ENCODE results near the gene PLCG2.

PLCG2 gene

DNA sequence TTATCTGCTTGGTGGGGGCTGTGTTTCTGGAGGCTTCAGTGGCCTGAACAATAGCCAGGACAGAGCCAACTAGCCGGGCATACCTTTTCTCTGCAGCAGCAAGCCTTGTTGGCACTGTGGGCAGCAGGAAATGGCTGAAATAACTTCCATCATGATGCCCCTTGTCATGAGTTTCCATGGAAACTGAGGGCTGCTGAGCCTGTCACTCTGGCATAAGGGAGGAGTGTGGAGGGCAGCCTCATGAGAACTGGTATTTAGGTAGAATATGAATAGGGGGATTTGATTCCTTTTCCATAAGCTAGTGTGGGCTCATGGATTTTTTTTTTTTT is 39.4 kb downstream of the PLCG2 start:
- TF ChIP-seq ZC3H10 (CRISPR knock-in tag; IDR thresholded peaks at IDR 0.05), result no peak
- TF ChIP-seq CSDC2 (CRISPR knock-in tag; IDR thresholded peaks at IDR 0.05), result no peak
- no peak for TF ChIP-seq ZFP3 (CRISPR knock-in tag; IDR thresholded peaks at IDR 0.05)
- TF ChIP-seq SNAI2 (CRISPR knock-in tag; IDR thresholded peaks at IDR 0.05), result no peak
- no peak for TF ChIP-seq ZNF8 (CRISPR knock-in tag; IDR thresholded peaks at IDR 0.05)
- no peak for TF ChIP-seq GLIS3 (CRISPR knock-in tag; IDR thresholded peaks at IDR 0.05)
- TF ChIP-seq BACH2 (CRISPR knock-in tag; IDR thresholded peaks at IDR 0.05; ENCODE audit: borderline replicate concordance), result no peak
- no peak for TF ChIP-seq ESRRG (CRISPR knock-in tag; IDR thresholded peaks at IDR 0.05)
- TF ChIP-seq, protein P1, sequence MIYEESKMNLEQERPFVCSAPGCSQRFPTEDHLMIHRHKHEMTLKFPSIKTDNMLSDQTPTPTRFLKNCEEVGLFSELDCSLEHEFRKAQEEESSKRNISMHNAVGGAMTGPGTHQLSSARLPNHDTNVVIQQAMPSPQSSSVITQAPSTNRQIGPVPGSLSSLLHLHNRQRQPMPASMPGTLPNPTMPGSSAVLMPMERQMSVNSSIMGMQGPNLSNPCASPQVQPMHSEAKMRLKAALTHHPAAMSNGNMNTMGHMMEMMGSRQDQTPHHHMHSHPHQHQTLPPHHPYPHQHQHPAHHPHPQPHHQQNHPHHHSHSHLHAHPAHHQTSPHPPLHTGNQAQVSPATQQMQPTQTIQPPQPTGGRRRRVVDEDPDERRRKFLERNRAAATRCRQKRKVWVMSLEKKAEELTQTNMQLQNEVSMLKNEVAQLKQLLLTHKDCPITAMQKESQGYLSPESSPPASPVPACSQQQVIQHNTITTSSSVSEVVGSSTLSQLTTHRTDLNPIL (CRISPR knock-in tag; IDR thresholded peaks at IDR 0.05; ENCODE audit: low read depth), result no peak
- TF ChIP-seq, protein P2, sequence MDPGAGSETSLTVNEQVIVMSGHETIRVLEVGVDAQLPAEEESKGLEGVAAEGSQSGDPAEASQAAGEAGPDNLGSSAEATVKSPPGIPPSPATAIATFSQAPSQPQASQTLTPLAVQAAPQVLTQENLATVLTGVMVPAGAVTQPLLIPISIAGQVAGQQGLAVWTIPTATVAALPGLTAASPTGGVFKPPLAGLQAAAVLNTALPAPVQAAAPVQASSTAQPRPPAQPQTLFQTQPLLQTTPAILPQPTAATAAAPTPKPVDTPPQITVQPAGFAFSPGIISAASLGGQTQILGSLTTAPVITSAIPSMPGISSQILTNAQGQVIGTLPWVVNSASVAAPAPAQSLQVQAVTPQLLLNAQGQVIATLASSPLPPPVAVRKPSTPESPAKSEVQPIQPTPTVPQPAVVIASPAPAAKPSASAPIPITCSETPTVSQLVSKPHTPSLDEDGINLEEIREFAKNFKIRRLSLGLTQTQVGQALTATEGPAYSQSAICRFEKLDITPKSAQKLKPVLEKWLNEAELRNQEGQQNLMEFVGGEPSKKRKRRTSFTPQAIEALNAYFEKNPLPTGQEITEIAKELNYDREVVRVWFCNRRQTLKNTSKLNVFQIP (CRISPR knock-in tag; IDR thresholded peaks at IDR 0.05; ENCODE audit: borderline replicate concordance, low read depth), result no peak
- TF ChIP-seq ZNF565 (CRISPR knock-in tag; conservative IDR thresholded peaks at IDR 0.05; ENCODE audit: low read depth), result no peak
- TF ChIP-seq, protein P3, sequence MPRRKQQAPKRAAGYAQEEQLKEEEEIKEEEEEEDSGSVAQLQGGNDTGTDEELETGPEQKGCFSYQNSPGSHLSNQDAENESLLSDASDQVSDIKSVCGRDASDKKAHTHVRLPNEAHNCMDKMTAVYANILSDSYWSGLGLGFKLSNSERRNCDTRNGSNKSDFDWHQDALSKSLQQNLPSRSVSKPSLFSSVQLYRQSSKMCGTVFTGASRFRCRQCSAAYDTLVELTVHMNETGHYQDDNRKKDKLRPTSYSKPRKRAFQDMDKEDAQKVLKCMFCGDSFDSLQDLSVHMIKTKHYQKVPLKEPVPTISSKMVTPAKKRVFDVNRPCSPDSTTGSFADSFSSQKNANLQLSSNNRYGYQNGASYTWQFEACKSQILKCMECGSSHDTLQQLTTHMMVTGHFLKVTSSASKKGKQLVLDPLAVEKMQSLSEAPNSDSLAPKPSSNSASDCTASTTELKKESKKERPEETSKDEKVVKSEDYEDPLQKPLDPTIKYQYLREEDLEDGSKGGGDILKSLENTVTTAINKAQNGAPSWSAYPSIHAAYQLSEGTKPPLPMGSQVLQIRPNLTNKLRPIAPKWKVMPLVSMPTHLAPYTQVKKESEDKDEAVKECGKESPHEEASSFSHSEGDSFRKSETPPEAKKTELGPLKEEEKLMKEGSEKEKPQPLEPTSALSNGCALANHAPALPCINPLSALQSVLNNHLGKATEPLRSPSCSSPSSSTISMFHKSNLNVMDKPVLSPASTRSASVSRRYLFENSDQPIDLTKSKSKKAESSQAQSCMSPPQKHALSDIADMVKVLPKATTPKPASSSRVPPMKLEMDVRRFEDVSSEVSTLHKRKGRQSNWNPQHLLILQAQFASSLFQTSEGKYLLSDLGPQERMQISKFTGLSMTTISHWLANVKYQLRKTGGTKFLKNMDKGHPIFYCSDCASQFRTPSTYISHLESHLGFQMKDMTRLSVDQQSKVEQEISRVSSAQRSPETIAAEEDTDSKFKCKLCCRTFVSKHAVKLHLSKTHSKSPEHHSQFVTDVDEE (CRISPR knock-in tag; IDR thresholded peaks at IDR 0.05), result no peak
- TF ChIP-seq OSR1 (CRISPR knock-in tag; IDR thresholded peaks at IDR 0.05), result no peak
- TF ChIP-seq ARNTL (CRISPR knock-in tag; IDR thresholded peaks at IDR 0.05; ENCODE audit: borderline replicate concordance, low read depth), result no peak
- TF ChIP-seq RARB (CRISPR knock-in tag; IDR thresholded peaks at IDR 0.05), result no peak
- no peak for ATAC-seq

DNA sequence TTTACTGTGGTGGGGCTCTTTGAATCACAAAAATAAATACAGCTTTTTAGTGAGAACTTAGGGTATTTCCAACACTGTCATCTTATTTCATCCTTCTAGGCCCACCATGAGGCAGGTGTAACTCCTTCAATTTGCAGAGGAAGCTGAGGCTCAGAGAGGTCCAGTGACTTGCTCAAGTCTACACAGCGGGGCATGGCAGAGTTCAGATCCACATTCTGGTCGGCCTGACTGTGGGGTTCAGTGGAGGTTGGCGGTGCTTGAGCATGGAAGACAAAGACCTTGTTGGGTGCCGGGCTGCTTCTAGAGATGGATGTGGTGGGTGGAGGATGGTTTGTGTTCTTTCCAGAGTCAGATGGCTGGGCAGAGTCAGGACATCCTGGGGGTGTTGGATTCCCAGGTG is 39.8 kb downstream of the PLCG2 start:
- TF ChIP-seq ZC3H10 (CRISPR knock-in tag; IDR thresholded peaks at IDR 0.05), result no peak
- no peak for TF ChIP-seq BACH2 (CRISPR knock-in tag; IDR thresholded peaks at IDR 0.05; ENCODE audit: borderline replicate concordance)
- TF ChIP-seq, protein P3 (CRISPR knock-in tag; IDR thresholded peaks at IDR 0.05), result no peak
- no peak for ATAC-seq

DNA sequence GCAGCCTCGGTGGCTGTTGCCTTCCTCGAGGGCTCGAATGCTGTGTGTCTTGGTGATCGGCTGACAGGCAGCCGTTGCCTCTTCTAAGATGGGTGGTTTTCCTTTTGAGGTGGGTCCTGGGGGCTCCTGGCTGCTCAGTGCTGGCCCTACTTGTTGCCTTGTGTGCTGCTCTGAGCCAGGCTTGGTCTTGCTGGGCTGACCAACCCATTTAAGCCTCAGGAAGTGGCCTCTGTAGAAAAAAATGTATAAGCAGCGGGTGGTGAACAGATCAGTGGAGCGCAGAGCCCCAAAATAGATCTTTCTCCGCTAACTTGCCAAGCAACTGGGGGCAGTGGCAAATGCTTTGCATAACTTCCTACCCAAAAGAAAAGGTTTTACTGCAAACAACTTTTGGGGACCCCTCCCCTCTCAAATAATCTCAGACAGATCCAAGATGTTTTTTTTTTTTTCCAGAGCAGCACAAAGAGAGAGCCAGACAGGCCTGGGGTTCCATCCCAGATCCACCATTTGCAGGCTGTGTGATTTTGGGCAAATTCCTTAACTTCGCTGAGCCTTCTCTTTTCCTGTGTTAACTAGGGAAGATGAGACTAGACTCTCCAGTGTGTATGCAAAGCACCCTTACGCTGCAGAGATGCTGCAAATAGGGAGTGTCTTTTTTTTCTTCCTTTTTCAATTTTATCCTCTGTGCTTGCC is 42.5 kb downstream of the PLCG2 start:
- no peak for ATAC-seq
- TF ChIP-seq ZNF8 (CRISPR knock-in tag; IDR thresholded peaks at IDR 0.05), result no peak
- no peak for TF ChIP-seq ESRRG (CRISPR knock-in tag; IDR thresholded peaks at IDR 0.05)
- TF ChIP-seq, protein P4, sequence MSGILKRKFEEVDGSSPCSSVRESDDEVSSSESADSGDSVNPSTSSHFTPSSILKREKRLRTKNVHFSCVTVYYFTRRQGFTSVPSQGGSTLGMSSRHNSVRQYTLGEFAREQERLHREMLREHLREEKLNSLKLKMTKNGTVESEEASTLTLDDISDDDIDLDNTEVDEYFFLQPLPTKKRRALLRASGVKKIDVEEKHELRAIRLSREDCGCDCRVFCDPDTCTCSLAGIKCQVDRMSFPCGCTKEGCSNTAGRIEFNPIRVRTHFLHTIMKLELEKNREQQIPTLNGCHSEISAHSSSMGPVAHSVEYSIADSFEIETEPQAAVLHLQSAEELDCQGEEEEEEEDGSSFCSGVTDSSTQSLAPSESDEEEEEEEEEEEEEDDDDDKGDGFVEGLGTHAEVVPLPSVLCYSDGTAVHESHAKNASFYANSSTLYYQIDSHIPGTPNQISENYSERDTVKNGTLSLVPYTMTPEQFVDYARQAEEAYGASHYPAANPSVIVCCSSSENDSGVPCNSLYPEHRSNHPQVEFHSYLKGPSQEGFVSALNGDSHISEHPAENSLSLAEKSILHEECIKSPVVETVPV (CRISPR knock-in tag; IDR thresholded peaks at IDR 0.05), result no peak
- TF ChIP-seq ZNF70 (CRISPR knock-in tag; IDR thresholded peaks at IDR 0.05), result no peak
- TF ChIP-seq, protein P3 (CRISPR knock-in tag; IDR thresholded peaks at IDR 0.05), result no peak
- TF ChIP-seq, protein P5, sequence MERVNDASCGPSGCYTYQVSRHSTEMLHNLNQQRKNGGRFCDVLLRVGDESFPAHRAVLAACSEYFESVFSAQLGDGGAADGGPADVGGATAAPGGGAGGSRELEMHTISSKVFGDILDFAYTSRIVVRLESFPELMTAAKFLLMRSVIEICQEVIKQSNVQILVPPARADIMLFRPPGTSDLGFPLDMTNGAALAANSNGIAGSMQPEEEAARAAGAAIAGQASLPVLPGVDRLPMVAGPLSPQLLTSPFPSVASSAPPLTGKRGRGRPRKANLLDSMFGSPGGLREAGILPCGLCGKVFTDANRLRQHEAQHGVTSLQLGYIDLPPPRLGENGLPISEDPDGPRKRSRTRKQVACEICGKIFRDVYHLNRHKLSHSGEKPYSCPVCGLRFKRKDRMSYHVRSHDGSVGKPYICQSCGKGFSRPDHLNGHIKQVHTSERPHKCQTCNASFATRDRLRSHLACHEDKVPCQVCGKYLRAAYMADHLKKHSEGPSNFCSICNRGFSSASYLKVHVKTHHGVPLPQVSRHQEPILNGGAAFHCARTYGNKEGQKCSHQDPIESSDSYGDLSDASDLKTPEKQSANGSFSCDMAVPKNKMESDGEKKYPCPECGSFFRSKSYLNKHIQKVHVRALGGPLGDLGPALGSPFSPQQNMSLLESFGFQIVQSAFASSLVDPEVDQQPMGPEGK (CRISPR knock-in tag; IDR thresholded peaks at IDR 0.05; ENCODE audit: borderline replicate concordance), result no peak
- no peak for TF ChIP-seq PPARA (CRISPR knock-in tag; IDR thresholded peaks at IDR 0.05; ENCODE audit: borderline replicate concordance)
- no peak for TF ChIP-seq ZC3H10 (CRISPR knock-in tag; IDR thresholded peaks at IDR 0.05)
- no peak for TF ChIP-seq OSR1 (CRISPR knock-in tag; IDR thresholded peaks at IDR 0.05)
- TF ChIP-seq, protein P2 (CRISPR knock-in tag; IDR thresholded peaks at IDR 0.05; ENCODE audit: borderline replicate concordance, low read depth), result no peak
- no peak for TF ChIP-seq ZFP30 (CRISPR knock-in tag; IDR thresholded peaks at IDR 0.05)
- TF ChIP-seq GLIS3 (CRISPR knock-in tag; IDR thresholded peaks at IDR 0.05), result no peak
